Thoracic aorta (tissue), 2 donors: ENCODE data around the gene DGCR2. TPM values are rescaled to one million over a fixed set of nuclear protein-coding genes. Genes with fewer than 3 reads are reported as not detected.

Experiments
- total RNA-seq, 2 donors: library from RNA; depleted of rRNA; stranded (reverse); fragments of >200 nt; gene quantifications; one replicate each; pipeline versions ENCODE4 v1.1.0 to v1.2.3, GENCODE V29; 2016

The DGCR2 gene
- total RNA-seq, 2 donors from 2014 or later = 42.1 to 105 TPM

Other genes with a start within 250 kb of the DGCR2 start
- 1 to 10 TPM; 2.6 to 4.9 TPM for gene DGCR6, start 216.1 kb downstream of the DGCR2 start, total RNA-seq
- gene PRODH, start 186.1 kb downstream of the DGCR2 start, total RNA-seq = 10 to 100 TPM in 1 of 2 donors, 1 to 10 TPM in 1; 7.5 to 16.0 TPM
- gene TSSK2, start 8.9 kb upstream of the DGCR2 start, total RNA-seq = not detected
- 10 to 100 TPM; 19.0 to 30.7 TPM for gene ESS2, start 22.2 kb upstream of the DGCR2 start, total RNA-seq
- gene GSC2, start 27.9 kb upstream of the DGCR2 start, total RNA-seq = not detected
- 10 to 100 TPM; 26.2 to 65.1 TPM for gene SLC25A1, start 56.3 kb upstream of the DGCR2 start, total RNA-seq
- gene CLTCL1, start 169.3 kb upstream of the DGCR2 start, total RNA-seq = 1 to 10 TPM; 5.3 to 6.1 TPM